Karpas-422 (cell line): ENCODE measurements around the gene PLRG1. TPM values are rescaled to one million over a fixed set of nuclear protein-coding genes. Genes with fewer than 3 reads are reported as not detected.
A peak's percentile ranks its signal among the peaks of the same experiment; 100 is the strongest.
"Not testable (repeated sequence)": the region's sequence is repeated elsewhere in the genome, so short reads cannot be mapped to it uniquely, and the experiment has no call there.

Source experiments
- DNase-seq: peaks from one replicate; pipeline ENCODE4 v3.0.0-alpha.2; 2015
- H2AFZ ChIP-seq: fragments of 200-600 bp; sonication (generic); 2 replicates; pipeline ENCODE4 v1.6.1; 2014; ENCODE audit warnings: antibody characterized with exemption, low read length, mixed read lengths
- H3K27ac ChIP-seq: fragments of 200-600 bp; sonication (generic); 2 replicates; pipeline ENCODE4 v1.5.1; 2014; ENCODE audit warnings: mild to moderate bottlenecking, low read length, moderate library complexity
- H3K27me3 ChIP-seq: fragments of 200-600 bp; sonication (generic); 2 replicates; pipeline ENCODE4 v1.6.1; 2014; ENCODE audit warnings: low read length, mixed read lengths
- H3K36me3 ChIP-seq: fragments of 200-600 bp; sonication (generic); 2 replicates; pipeline ENCODE4 v1.6.1; 2014; ENCODE audit warnings: low read length, mixed read lengths; ENCODE audit not compliant: insufficient read depth
- H3K4me1 ChIP-seq: fragments of 200-600 bp; sonication (generic); 2 replicates; pipeline ENCODE4 v1.6.1; 2014; ENCODE audit warnings: mild to moderate bottlenecking, low read length, mixed read lengths
- H3K4me2 ChIP-seq: fragments of 200-600 bp; sonication (generic); 2 replicates; pipeline ENCODE4 v1.6.1; 2014; ENCODE audit warnings: low read length, low read depth, mild to moderate bottlenecking; ENCODE audit not compliant: poor library complexity, severe bottlenecking
- H3K4me3 ChIP-seq: fragments of 200-600 bp; sonication (generic); 2 replicates; pipeline ENCODE4 v1.5.1; 2014; ENCODE audit warnings: mild to moderate bottlenecking, antibody characterized with exemption, low read length, mixed read lengths
- H3K79me2 ChIP-seq: fragments of 200-600 bp; sonication (generic); 2 replicates; pipeline ENCODE4 v1.6.1; 2014; ENCODE audit warnings: mild to moderate bottlenecking, low read length, mixed read lengths
- H3K9ac ChIP-seq: fragments of 200-600 bp; sonication (generic); 2 replicates; pipeline ENCODE4 v1.6.0; 2014; ENCODE audit warnings: low read length
- H3K9me2 ChIP-seq: fragments of 200-600 bp; sonication (generic), shearing (Covaris generic); replicated peaks from 2 replicates; pipeline ENCODE4 v1.6.0; 2014; ENCODE audit warnings: mild to moderate bottlenecking, low read length, moderate library complexity; ENCODE audit not compliant: insufficient read depth
- H3K9me3 ChIP-seq: fragments of 300-700, 200-600 bp; sonication (generic); 2 replicates; pipeline ENCODE4 v1.6.1; 2014; ENCODE audit warnings: low read length, mixed read lengths
- H4K20me1 ChIP-seq: fragments of 200-600 bp; sonication (generic); 2 replicates; pipeline ENCODE4 v1.6.1; 2014; ENCODE audit warnings: mild to moderate bottlenecking, antibody characterized with exemption, low read length, low read depth; ENCODE audit not compliant: insufficient read depth
- total RNA-seq: library from RNA; depleted of rRNA; stranded (reverse); fragments of >200 nt; shearing (Covaris generic); gene quantifications from 2 replicates; pipeline ENCODE4 v1.2.3, GENCODE V29; 2014; ENCODE audit warnings: low replicate concordance; rRNA removed

The PLRG1 gene
- total RNA-seq, result 57.9 and 112 TPM in 2 replicates

- Histone ChIP-seq H3K79me2 (peaks cover 39% of the 10 kb centered on the region), H3K9me3 (no peaks in the 10 kb centered on the region), H3K4me3 (peak within 1 kb of the TSS; percentile 74), H3K27ac (no peak within 1 kb of the TSS; the same call in 1 of the 2 replicates), H2AFZ (peak within 1 kb of the TSS; percentile 88), H3K27me3 (no peaks in the 10 kb centered on the region), H3K4me1 (peaks cover 39% of the 10 kb centered on the region), H3K36me3 (peaks cover 28% of the 10 kb centered on the region; the same call in 1 of the 2 replicates), H3K9me2 (no peaks in the 10 kb centered on the region), H3K9ac (peak within 1 kb of the TSS; percentile 77), H3K4me2 (peak within 1 kb of the TSS; percentile 80), H4K20me1 (peaks cover 8% of the 10 kb centered on the region; the same call in 1 of the 2 replicates)
- peak; percentile 100 for DNase-seq
Measured at GRCh38 chr4:154549894-154550790, at the start of gene PLRG1. Gene PLRG1 (minus strand): TSS chr4:154550400. CDS start chr4:154550308, 92 bp downstream.

- no peak overlapping the region for H2AFZ ChIP-seq
- H3K79me2 ChIP-seq, result no peaks in the 10 kb centered on the region
- no peak overlapping the region for H3K27ac ChIP-seq
- H3K4me3 ChIP-seq, result no peak overlapping the region
- no peaks in the 10 kb centered on the region for H3K9me3 ChIP-seq
- no peaks in the 10 kb centered on the region for H4K20me1 ChIP-seq
- H3K9ac ChIP-seq, result no peak overlapping the region
- no peaks in the 10 kb centered on the region for H3K9me2 ChIP-seq
- DNase-seq, result no peak
- H3K4me1 ChIP-seq, result no peaks in the 10 kb centered on the region
- no peaks in the 10 kb centered on the region for H3K36me3 ChIP-seq
- H3K27me3 ChIP-seq, result peaks cover 3% of the 10 kb centered on the region; the same call in 1 of the 2 replicates
- H3K4me2 ChIP-seq, result no peak overlapping the region
Measured at GRCh38 chr4:154597798-154598774, 47.9 kb upstream of the PLRG1 start.

- not testable (repeated sequence) for H3K9me3 ChIP-seq, H3K4me1 ChIP-seq, H3K27me3 ChIP-seq
Measured at GRCh38 chr4:154597281-154597680, 47.1 kb upstream of the PLRG1 start.

GRCh38 chr4:154595807-154596206, 45.6 kb upstream of the PLRG1 start:
- DNase-seq, result no peak
- Histone ChIP-seq H3K9me3 (no peaks in the 10 kb centered on the region), H3K4me1 (no peaks in the 10 kb centered on the region), H2AFZ (no peak overlapping the region), H3K79me2 (no peaks in the 10 kb centered on the region), H3K9ac (no peak overlapping the region), H3K9me2 (no peaks in the 10 kb centered on the region), H3K27me3 (peaks cover 3% of the 10 kb centered on the region; the same call in 1 of the 2 replicates), H3K27ac (no peak overlapping the region), H3K4me2 (no peak overlapping the region), H3K4me3 (no peak overlapping the region), H3K36me3 (no peaks in the 10 kb centered on the region), H4K20me1 (no peaks in the 10 kb centered on the region)

More at GRCh38 chr4:154597281-154597680, 47.1 kb upstream of the PLRG1 start:
- H3K4me3 ChIP-seq, H3K27ac ChIP-seq, H2AFZ ChIP-seq, H4K20me1 ChIP-seq, H3K4me2 ChIP-seq, H3K9me2 ChIP-seq, H3K9ac ChIP-seq, DNase-seq, H3K36me3 ChIP-seq, H3K79me2 ChIP-seq: not testable (repeated sequence)

- H3K9me3 ChIP-seq, DNase-seq: not testable (repeated sequence)
Measured at GRCh38 chr4:154594343-154594742, 44.1 kb upstream of the PLRG1 start.

GRCh38 chr4:154593868-154594267, 43.7 kb upstream of the PLRG1 start:
- H3K4me1 ChIP-seq, result no peaks in the 10 kb centered on the region
- no peak for DNase-seq
- H3K9ac ChIP-seq, result no peak overlapping the region
- no peaks in the 10 kb centered on the region for H3K79me2 ChIP-seq
- no peaks in the 10 kb centered on the region for H3K9me2 ChIP-seq
- no peaks in the 10 kb centered on the region for H3K36me3 ChIP-seq
- no peak overlapping the region for H2AFZ ChIP-seq
- no peak overlapping the region for H3K27ac ChIP-seq
- no peak overlapping the region for H3K4me3 ChIP-seq
- H3K4me2 ChIP-seq, result no peak overlapping the region
- peaks cover 3% of the 10 kb centered on the region; the same call in 1 of the 2 replicates for H3K27me3 ChIP-seq
- no peaks in the 10 kb centered on the region for H4K20me1 ChIP-seq
- H3K9me3 ChIP-seq, result no peaks in the 10 kb centered on the region

More at GRCh38 chr4:154594343-154594742, 44.1 kb upstream of the PLRG1 start:
- not testable (repeated sequence) for H3K79me2 ChIP-seq, H2AFZ ChIP-seq, H4K20me1 ChIP-seq, H3K9me2 ChIP-seq, H3K27me3 ChIP-seq, H3K9ac ChIP-seq, H3K4me1 ChIP-seq, H3K27ac ChIP-seq, H3K4me3 ChIP-seq, H3K36me3 ChIP-seq, H3K4me2 ChIP-seq

GRCh38 chr4:154591890-154592289, 41.7 kb upstream of the PLRG1 start:
- no peaks in the 10 kb centered on the region for H3K9me3 ChIP-seq
- no peaks in the 10 kb centered on the region for H3K4me1 ChIP-seq
- no peak for DNase-seq
- no peak overlapping the region for H2AFZ ChIP-seq
- no peaks in the 10 kb centered on the region for H4K20me1 ChIP-seq
- H3K4me3 ChIP-seq, result no peak overlapping the region
- H3K9me2 ChIP-seq, result no peaks in the 10 kb centered on the region
- peaks cover 3% of the 10 kb centered on the region; the same call in 1 of the 2 replicates for H3K27me3 ChIP-seq
- no peaks in the 10 kb centered on the region for H3K79me2 ChIP-seq
- H3K36me3 ChIP-seq, result no peaks in the 10 kb centered on the region
- H3K4me2 ChIP-seq, result no peak overlapping the region
- H3K9ac ChIP-seq, result no peak overlapping the region
- no peak overlapping the region for H3K27ac ChIP-seq
